A673 (cell line): Measurements from ENCODE around the gene ZNF76. TPM values are rescaled to one million over a fixed set of nuclear protein-coding genes. Genes with fewer than 3 reads are reported as not detected.

Source experiments
- BruUV-seq: library from RNA; stranded (reverse); fragments of 400-500 nt; replicated peaks from 2 replicates; lab custom pipeline; 2021; lab: Mats Ljungman, UMichigan
- CTCF ChIA-PET: fragments of 300-600 bp; sonication (Branson Sonifier 250); formaldehyde crosslinking; loops from one replicate; lab custom pipeline; 2022; ENCODE audit warnings: antibody characterized with exemption; lab: Charles Lee
- POLR2A ChIA-PET: fragments of 300-600 bp; sonication (Branson Sonifier 250); formaldehyde crosslinking; loops from one replicate; lab custom pipeline; 2022; ENCODE audit warnings: antibody characterized with exemption; ENCODE audit not compliant: low non-redundant PET; lab: Charles Lee
- DNase-seq: peaks from one replicate; pipeline ENCODE4 v3.0.0-alpha.2; 2015; ENCODE audit warnings: low spot score
- H3K27ac ChIP-seq: fragments of 200-600 bp; sonication (generic); 2 replicates; pipeline ENCODE4 v1.5.1; 2016; ENCODE audit warnings: mixed run types, low read depth, mild to moderate bottlenecking, mixed read lengths, antibody characterized with exemption, low read length; ENCODE audit not compliant: poor library complexity, severe bottlenecking
- H3K27me3 ChIP-seq: fragments of 200-600 bp; sonication (generic); replicated peaks from 2 replicates; pipeline ENCODE4 v1.6.1; 2017; ENCODE audit warnings: mixed run types, low read depth, mild to moderate bottlenecking, mixed read lengths, antibody characterized with exemption, low read length; ENCODE audit not compliant: insufficient read depth, poor library complexity
- H3K36me3 ChIP-seq: fragments of 200-600 bp; sonication (generic); 2 replicates; pipeline ENCODE4 v1.6.1; 2016; ENCODE audit warnings: mixed run types, mild to moderate bottlenecking, mixed read lengths, antibody characterized with exemption, low read length; ENCODE audit not compliant: insufficient read depth, poor library complexity, severe bottlenecking
- H3K4me1 ChIP-seq: fragments of 200-600 bp; sonication (generic); 2 replicates; pipeline ENCODE4 v1.6.1; 2017; ENCODE audit warnings: mixed run types, mild to moderate bottlenecking, mixed read lengths, antibody characterized with exemption, low read length; ENCODE audit not compliant: insufficient read depth, poor library complexity, severe bottlenecking
- H3K4me3 ChIP-seq: fragments of 200-600 bp; sonication (generic); 2 replicates; pipeline ENCODE4 v1.5.1; 2016; ENCODE audit warnings: low read depth, mixed run types, mild to moderate bottlenecking, mixed read lengths, low read length; ENCODE audit not compliant: poor library complexity, severe bottlenecking
- H3K9me3 ChIP-seq: fragments of 200-600 bp; sonication (generic); 2 replicates; pipeline ENCODE4 v1.6.1; 2016; ENCODE audit warnings: mixed run types, low read depth, mild to moderate bottlenecking, mixed read lengths, antibody characterized with exemption, low read length; ENCODE audit not compliant: poor library complexity, severe bottlenecking
- CTCF ChIP-seq: fragments of 300-800, 200-600 bp; sonication (generic); conservative IDR thresholded peaks from 2 replicates; pipeline ENCODE4 v1.5.1; 2017; ENCODE audit warnings: low read depth, mild to moderate bottlenecking, antibody characterized with exemption, low read length, moderate library complexity, mixed read lengths
- EZH2 ChIP-seq: fragments of 200-600 bp; sonication (generic); IDR thresholded peaks from 2 replicates; pipeline ENCODE4 v1.6.1; 2017; ENCODE audit warnings: borderline replicate concordance, low read depth, mild to moderate bottlenecking, mixed read lengths, antibody characterized with exemption, low read length; ENCODE audit not compliant: poor library complexity, severe bottlenecking
- intact Hi-C: fragments of 100-400 bp; cut with micrococcal nuclease; formaldehyde crosslinking; loops from one replicate; pipeline ENCODE4 v1.10.0; 2022; ENCODE audit not compliant: unreplicated experiment
- total RNA-seq: library from RNA; stranded (reverse); gene quantifications from 2 replicates; pipeline ENCODE4 v1.2.3, GENCODE V29; 2021

The ZNF76 gene
- total RNA-seq, 1 experiment from 2014 or later: 28.7 TPM

- H3K4me3 ChIP-seq: no peak overlapping the region
- no peaks in the 10 kb centered on the region for H3K4me1 ChIP-seq
- intact Hi-C loops: no loop called here
- no peak for TF ChIP-seq EZH2
- DNase-seq: no peak
- ChIA-PET POLR2A (no interaction called here), CTCF (interaction anchor here (0.6 to 0.8 kb wide), 2 partner anchors 130 to 232 kb away, joined by 3 to 4 read pairs; no protein-coding TSS in a partner anchor)
- peaks cover 18% of the 10 kb centered on the region for H3K27me3 ChIP-seq
- no peaks in the 10 kb centered on the region for H3K9me3 ChIP-seq
- no TSS peak for BruUV-seq
- no peaks in the 10 kb centered on the region for H3K36me3 ChIP-seq
- no peak overlapping the region for H3K27ac ChIP-seq
Measured at GRCh38 chr6:35319346-35320030, 60.0 kb downstream of the ZNF76 start.

DNA sequence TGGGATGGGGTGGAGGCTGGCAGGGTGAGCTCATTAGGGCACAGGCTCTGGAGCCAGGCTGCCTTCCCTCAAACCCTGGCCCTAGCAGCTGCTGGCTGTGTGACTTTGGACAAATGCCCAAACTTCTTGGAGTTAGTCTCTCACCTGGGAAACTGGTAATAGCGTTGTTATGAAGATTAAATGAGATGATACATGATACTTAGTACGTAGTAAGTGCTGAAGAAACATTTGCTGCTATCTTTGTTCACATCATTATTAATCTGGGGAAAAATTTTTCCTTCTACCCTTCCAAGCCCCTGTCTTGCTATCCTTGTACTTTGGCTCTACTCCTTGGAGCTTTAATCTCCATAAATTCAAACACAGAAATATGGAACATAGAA is 60.5 kb downstream of the ZNF76 start:
- intact Hi-C loops: no loop called here
- Histone ChIP-seq H3K27me3 (peaks cover 18% of the 10 kb centered on the region), H3K4me1 (no peaks in the 10 kb centered on the region), H3K27ac (no peak overlapping the region), H3K36me3 (no peaks in the 10 kb centered on the region), H3K4me3 (no peak overlapping the region), H3K9me3 (no peaks in the 10 kb centered on the region)
- BruUV-seq: no TSS peak
- CTCF ChIA-PET: interaction anchor here (0.6 to 0.8 kb wide), 2 partner anchors 130 to 231 kb away, joined by 3 to 4 read pairs; no protein-coding TSS in a partner anchor
- POLR2A ChIA-PET: no interaction called here
- DNase-seq: no peak
- TF ChIP-seq EZH2 (no peak), CTCF (no peak)

DNA sequence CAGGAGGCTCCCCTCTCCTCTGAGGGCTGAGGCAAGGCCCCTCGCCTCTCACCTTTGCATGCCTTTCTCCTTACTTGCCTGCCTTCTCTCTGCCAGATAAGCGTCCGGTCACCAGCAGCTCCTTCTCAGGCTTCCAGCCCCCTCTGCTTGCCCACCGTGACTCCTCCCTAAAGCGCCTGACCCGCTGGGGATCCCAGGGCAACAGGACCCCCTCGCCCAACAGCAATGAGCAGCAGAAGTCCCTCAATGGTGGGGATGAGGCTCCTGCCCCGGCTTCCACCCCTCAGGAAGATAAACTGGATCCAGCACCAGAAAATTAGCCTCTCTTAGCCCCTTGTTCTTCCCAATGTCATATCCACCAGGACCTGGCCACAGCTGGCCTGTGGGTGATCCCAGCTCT is 61.6 kb downstream of the ZNF76 start:
- ChIA-PET POLR2A (no interaction called here), CTCF (no interaction called here)
- intact Hi-C loops: no loop called here
- H3K36me3 ChIP-seq: no peaks in the 10 kb centered on the region
- no TSS peak for BruUV-seq
- no peak overlapping the region for H3K27ac ChIP-seq
- no peak for DNase-seq
- no peaks in the 10 kb centered on the region for H3K4me1 ChIP-seq
- no peaks in the 10 kb centered on the region for H3K9me3 ChIP-seq
- TF ChIP-seq CTCF (no peak), EZH2 (no peak)
- H3K4me3 ChIP-seq: no peak overlapping the region
- H3K27me3 ChIP-seq: peaks cover 17% of the 10 kb centered on the region
